NCI-H1048 (cell line): ENCODE data around the gene PRSS23.
"Not testable (repeated sequence)": the region's sequence is repeated elsewhere in the genome, so short reads cannot be mapped to it uniquely, and the experiment has no call there.

Source experiments
- DNase-seq: peaks from one replicate; lab custom pipeline; 2025; lab: John Stamatoyannopoulos, UW

The PRSS23 gene

GRCh38 chr11:86814775-86815174, 14.4 kb downstream of the PRSS23 start:
- DNase-seq = no peak

GRCh38 chr11:86815726-86816125, 15.4 kb downstream of the PRSS23 start:
- DNase-seq = no peak

- DNase-seq = no peak
These were observed 15.9 kb downstream of the PRSS23 start for GRCh38 chr11:86816251-86816726.

GRCh38 chr11:86818462-86819192, 18.3 kb downstream of the PRSS23 start:
- peak; percentile 48 for DNase-seq

GRCh38 chr11:86824139-86824538, 23.8 kb downstream of the PRSS23 start:
- not testable (repeated sequence) for DNase-seq

- DNase-seq = not testable (repeated sequence)
These were observed 34.0 kb downstream of the PRSS23 start for GRCh38 chr11:86834376-86834775.

GRCh38 chr11:86844762-86845508, 44.6 kb downstream of the PRSS23 start:
- not testable (repeated sequence) for DNase-seq

GRCh38 chr11:86848132-86848531, 47.8 kb downstream of the PRSS23 start:
- no peak for DNase-seq

GRCh38 chr11:86849679-86850078, 49.3 kb downstream of the PRSS23 start:
- DNase-seq = no peak
